ENCODE results near the gene PRR16.
"Not testable (repeated sequence)": the region's sequence is repeated elsewhere in the genome, so short reads cannot be mapped to it uniquely, and the experiment has no call there.

Gene PRR16

DNA sequence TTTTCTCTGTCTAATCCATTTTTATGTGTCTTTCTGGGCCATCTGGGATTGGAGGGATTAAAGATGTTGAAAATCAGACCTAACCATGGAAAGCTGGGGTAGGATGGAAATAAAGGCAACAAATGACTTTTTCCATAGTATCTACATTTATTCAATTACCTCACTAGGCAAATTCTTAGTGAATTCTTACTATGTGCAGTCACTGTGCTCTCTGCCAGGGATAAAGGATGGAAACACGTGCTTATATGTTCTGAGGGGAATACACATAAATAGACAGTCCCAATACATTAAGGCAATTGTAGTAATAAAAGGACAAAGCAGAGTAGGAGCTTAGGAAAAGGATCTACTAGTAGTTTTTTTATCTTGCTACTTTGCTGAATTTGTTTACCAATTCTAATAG lies 214.2 kb downstream of the PRR16 start:
- DNase-seq, result peak; percentile 44

GRCh38 chr5:120682851-120683250 lies 218.8 kb downstream of the PRR16 start:
- DNase-seq, result peak; percentile 62

DNA sequence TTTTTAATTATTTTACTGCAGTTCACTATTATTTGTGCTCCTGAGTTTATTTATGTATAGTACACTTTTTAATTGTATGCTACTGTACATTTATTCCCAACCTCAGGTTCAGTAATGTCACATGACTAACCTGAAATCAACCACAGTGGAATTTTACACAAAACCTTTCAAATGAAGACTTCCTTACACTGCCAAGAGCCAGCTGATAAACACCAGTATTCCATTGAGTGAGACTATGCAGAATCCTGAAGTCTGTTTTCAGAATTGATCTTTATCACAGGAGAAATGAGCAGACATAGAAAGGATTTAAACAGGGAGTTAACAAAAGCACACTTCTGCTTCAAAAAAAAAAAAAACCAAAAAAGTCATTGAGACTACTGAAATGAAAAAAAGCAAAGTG lies 219.5 kb downstream of the PRR16 start:
- DNase-seq, result no peak

- peak; percentile 25 for DNase-seq
These were observed 220.1 kb downstream of the PRR16 start for GRCh38 chr5:120684213-120684612.

- DNase-seq, result peak; percentile 30
These were observed 220.8 kb downstream of the PRR16 start for GRCh38 chr5:120684749-120685415.

DNA sequence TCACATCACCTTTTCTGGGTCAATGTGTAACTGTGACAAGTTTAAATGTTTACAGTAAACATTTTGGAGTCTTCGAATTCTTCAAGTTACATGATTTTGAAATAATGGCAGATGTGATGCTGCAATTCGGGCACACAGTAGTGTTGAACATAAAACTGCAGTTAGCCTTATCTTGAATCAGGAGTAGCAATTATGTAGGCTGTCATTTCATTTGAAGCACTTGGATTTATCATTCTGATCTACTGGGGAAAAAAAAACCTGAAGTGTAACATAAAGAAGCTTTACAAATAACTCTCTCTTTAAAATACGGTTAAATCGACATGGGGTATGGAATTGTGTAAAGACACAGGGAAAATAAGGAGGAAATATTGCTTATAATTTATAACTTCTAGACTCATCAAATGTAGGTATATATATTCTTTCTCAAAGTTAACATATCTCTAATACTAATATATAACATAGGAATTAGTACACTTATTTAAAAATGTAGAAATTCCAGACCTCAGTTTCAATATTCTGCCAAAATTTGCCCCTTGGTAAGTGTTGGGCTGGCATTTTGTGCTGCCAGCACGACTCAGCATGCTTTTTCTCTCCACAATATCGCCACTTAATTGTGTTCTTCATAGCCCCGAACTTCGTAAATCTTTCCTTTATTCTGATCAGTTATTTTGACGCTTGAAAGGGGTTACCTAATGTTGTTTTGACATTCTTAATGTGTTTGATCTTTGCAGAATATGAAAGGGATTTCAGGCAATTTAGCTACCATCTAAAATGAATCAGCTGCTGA lies 226.7 kb downstream of the PRR16 start:
- no peak for DNase-seq

GRCh38 chr5:120692325-120692724 lies 228.2 kb downstream of the PRR16 start:
- DNase-seq, result no peak

- DNase-seq, result no peak
These were observed 231.3 kb downstream of the PRR16 start for GRCh38 chr5:120695368-120695880.

DNA sequence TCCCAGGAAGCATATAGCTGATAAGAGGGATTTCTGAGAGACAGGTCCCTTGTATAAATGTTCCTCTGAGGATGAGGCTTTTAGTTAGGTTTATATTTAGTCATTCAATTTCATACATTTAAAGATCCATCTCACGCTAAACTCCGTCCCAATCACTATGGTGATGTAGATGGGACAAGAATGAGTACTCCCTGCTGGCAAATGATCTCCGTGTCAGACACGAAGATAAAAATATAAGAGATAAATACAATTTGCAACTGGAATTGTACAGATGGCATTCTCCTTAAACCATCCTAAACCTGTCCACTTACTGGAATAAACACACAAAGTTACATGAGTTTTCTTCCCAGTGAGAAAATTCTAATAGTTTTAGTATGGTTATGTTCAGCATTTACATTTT lies 233.0 kb downstream of the PRR16 start:
- DNase-seq, result no peak

DNA sequence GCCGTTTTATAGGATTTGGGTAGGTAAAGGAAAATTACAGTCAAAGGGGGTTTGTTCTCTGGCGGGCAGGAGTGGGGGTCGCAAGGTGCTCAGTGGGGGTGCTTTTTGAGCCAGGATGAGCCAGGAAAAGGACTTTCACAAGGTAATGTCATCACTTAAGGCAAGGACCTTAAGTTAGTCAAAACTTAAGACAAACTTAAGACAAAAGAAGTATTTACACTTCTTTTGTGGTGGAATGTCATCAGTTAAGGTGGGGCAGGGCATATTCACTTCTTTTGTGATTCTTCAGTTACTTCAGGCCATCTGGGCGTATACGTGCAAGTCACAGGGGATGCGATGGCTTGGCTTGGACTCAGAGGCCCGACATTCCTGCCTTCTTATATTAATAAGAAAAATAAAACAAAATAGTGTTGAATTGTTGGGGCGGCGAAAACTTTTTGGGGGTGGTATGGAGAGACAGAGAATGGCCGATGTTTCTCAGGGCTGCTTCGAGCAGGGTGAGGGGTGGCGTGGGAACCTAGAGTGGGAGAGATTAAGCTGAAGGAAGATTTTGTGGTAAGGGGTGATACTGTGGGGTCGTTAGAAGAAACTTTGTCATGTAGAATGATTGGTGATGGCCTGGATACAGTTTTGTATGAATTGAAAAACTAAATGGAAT lies 233.7 kb downstream of the PRR16 start:
- DNase-seq, result not testable (repeated sequence)

- not testable (repeated sequence) for DNase-seq
These were observed 236.6 kb downstream of the PRR16 start for GRCh38 chr5:120700653-120701052.

GRCh38 chr5:120702817-120703538 lies 238.9 kb downstream of the PRR16 start:
- DNase-seq, result not testable (repeated sequence)

DNA sequence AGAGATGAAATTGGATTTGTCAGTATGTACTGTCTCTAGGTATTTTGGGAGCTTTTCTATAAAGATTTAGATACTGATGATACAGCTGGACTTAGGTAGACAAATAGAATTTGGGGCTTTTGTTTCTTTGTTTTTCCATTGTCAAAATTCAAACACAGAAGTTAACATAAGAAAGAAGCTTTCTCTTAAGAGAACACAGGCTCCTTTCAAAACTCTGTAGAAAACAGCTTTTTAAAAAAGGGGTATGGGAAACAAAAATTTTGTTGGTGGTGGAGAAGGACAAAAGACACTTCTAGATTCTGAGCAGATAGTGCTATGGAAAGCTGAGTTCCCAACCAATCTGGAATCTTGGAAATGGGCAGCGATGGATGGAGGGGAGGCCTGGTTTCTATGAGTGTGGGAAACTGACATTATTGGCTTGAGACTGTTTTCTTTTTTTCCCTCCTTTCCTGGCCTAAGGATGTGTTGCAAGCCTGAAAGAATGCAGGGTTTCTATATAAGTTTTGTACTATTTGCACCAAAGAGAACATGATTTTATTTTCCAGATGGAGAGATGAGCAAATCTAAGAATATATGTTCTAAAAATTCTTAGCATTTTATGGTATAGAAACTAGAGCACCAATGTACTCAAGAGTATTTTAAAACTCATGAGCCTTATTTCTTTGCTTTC lies 240.0 kb downstream of the PRR16 start:
- no peak for DNase-seq

GRCh38 chr5:120706877-120707276 lies 242.8 kb downstream of the PRR16 start:
- DNase-seq, result no peak

- no peak for DNase-seq
These were observed 253.3 kb downstream of the PRR16 start for GRCh38 chr5:120717381-120717780.

DNA sequence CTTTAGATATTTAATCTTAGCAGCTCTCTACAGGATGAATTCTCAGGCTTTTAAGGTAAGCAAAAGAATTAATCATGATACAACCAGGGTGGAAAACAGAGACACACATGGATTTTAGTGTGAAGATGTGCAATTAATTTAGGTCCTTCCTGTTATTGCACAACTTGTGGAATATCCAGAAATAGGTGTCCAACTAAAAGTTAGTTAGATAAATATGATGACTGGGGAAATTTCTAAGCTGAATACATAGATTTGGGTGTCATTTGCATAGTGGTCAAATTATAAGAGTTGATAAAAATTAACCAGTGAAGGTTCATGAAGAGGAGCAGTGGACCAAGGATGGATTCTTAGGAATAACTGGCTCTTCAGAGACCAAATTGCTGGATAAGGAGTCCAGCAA lies 266.1 kb downstream of the PRR16 start:
- no peak for DNase-seq

GRCh38 chr5:120734033-120734432 lies 269.9 kb downstream of the PRR16 start:
- DNase-seq, result no peak

DNA sequence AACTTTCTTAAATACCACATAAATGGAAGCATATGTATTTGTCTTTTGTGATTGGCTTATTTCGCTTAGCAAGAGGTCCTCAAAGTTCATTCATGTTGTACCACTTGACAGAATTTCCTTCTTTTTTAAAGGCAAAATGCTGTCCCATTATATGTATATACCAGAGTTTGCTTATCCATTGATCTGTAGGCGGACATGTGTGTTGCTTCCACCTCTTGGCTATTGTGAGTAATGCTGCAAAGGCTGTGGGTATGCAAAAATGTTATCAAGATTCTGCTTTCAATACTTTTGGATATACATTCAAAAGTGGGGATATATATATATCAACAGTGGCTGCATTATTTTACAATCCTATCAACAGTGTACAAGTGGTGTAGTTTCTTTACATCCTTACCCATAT lies 271.0 kb downstream of the PRR16 start:
- DNase-seq, result no peak

Data from HCEC 1CT (cell line).